ENCODE measurements around the gene NDUFS1. TPM values are rescaled to one million over a fixed set of nuclear protein-coding genes. Genes with fewer than 3 reads are reported as not detected.

Gene NDUFS1
- polyA plus RNA-seq, 1 donor from 2014 or later, result 113 TPM

DNA sequence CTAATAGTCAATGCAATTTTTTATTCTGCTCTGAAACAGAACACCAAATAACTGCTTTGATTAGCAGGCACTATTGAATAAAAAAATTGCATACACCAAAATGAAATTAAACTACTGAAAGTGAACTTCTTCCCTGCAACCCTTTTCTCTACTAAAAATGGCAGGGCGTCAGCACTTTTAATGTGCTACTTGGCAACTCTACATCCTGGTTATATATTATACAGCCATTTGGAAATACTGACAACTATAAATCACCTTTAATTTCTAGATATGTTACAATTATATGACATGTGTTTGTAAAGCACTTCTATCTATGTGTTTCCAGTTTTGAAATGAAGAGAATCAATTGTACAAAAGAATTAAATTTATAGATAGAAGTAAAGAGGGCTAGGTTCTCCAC is 9.9 kb downstream of the NDUFS1 start:
- no peak overlapping the region for H2AFZ ChIP-seq (ENCODE audit: low read depth, low read length)
- no peak overlapping the region for H3K9ac ChIP-seq (ENCODE audit: low read length)
- no peak overlapping the region for H3K27ac ChIP-seq (ENCODE audit: low read length)
- H3K36me3 ChIP-seq (ENCODE audit: insufficient read depth, low read length), result peaks cover 9% of the 10 kb centered on the region
- H3K4me2 ChIP-seq (ENCODE audit: low read length), result no peak overlapping the region
- peaks cover 25% of the 10 kb centered on the region for H3K79me2 ChIP-seq (replicated peaks; ENCODE audit: insufficient read depth, low read length)
- no peaks in the 10 kb centered on the region for H3K9me2 ChIP-seq (ENCODE audit: insufficient read depth, low read length)
- no peaks in the 10 kb centered on the region for H3F3A ChIP-seq (ENCODE audit: insufficient read depth, low read length, poor library complexity, severe bottlenecking)
- H3K27me3 ChIP-seq (ENCODE audit: insufficient read depth, low read depth, low read length), result no peaks in the 10 kb centered on the region
- H4K20me1 ChIP-seq (ENCODE audit: insufficient read depth), result no peaks in the 10 kb centered on the region
- H3K4me3 ChIP-seq (ENCODE audit: low read length), result no peak overlapping the region
- TF ChIP-seq RAD21 (conservative IDR thresholded peaks at IDR 0.05) (no peak), EZH2 (IDR thresholded peaks at IDR 0.05; ENCODE audit: borderline replicate concordance, insufficient read depth, low read length, poor library complexity, severe bottlenecking) (no peak), MXI1 (conservative IDR thresholded peaks at IDR 0.05; ENCODE audit: poor library complexity, severe bottlenecking) (no peak), SMC3 (conservative IDR thresholded peaks at IDR 0.05; ENCODE audit: poor library complexity) (no peak), TAF1 (IDR thresholded peaks at IDR 0.05; ENCODE audit: low read depth) (no peak), EP300 (conservative IDR thresholded peaks at IDR 0.05; ENCODE audit: poor library complexity, severe bottlenecking) (no peak), POLR2AphosphoS5 (IDR thresholded peaks at IDR 0.05) (no peak)
- TF ChIP-seq, protein P1, sequence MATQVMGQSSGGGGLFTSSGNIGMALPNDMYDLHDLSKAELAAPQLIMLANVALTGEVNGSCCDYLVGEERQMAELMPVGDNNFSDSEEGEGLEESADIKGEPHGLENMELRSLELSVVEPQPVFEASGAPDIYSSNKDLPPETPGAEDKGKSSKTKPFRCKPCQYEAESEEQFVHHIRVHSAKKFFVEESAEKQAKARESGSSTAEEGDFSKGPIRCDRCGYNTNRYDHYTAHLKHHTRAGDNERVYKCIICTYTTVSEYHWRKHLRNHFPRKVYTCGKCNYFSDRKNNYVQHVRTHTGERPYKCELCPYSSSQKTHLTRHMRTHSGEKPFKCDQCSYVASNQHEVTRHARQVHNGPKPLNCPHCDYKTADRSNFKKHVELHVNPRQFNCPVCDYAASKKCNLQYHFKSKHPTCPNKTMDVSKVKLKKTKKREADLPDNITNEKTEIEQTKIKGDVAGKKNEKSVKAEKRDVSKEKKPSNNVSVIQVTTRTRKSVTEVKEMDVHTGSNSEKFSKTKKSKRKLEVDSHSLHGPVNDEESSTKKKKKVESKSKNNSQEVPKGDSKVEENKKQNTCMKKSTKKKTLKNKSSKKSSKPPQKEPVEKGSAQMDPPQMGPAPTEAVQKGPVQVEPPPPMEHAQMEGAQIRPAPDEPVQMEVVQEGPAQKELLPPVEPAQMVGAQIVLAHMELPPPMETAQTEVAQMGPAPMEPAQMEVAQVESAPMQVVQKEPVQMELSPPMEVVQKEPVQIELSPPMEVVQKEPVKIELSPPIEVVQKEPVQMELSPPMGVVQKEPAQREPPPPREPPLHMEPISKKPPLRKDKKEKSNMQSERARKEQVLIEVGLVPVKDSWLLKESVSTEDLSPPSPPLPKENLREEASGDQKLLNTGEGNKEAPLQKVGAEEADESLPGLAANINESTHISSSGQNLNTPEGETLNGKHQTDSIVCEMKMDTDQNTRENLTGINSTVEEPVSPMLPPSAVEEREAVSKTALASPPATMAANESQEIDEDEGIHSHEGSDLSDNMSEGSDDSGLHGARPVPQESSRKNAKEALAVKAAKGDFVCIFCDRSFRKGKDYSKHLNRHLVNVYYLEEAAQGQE (IDR thresholded peaks at IDR 0.05; ENCODE audit: borderline replicate concordance), result no peak
- TF ChIP-seq, protein P2, sequence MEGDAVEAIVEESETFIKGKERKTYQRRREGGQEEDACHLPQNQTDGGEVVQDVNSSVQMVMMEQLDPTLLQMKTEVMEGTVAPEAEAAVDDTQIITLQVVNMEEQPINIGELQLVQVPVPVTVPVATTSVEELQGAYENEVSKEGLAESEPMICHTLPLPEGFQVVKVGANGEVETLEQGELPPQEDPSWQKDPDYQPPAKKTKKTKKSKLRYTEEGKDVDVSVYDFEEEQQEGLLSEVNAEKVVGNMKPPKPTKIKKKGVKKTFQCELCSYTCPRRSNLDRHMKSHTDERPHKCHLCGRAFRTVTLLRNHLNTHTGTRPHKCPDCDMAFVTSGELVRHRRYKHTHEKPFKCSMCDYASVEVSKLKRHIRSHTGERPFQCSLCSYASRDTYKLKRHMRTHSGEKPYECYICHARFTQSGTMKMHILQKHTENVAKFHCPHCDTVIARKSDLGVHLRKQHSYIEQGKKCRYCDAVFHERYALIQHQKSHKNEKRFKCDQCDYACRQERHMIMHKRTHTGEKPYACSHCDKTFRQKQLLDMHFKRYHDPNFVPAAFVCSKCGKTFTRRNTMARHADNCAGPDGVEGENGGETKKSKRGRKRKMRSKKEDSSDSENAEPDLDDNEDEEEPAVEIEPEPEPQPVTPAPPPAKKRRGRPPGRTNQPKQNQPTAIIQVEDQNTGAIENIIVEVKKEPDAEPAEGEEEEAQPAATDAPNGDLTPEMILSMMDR (IDR thresholded peaks at IDR 0.05; ENCODE audit: poor library complexity, severe bottlenecking), result no peak
- H3K9me3 ChIP-seq (ENCODE audit: low read length), result no peaks in the 10 kb centered on the region

DNA sequence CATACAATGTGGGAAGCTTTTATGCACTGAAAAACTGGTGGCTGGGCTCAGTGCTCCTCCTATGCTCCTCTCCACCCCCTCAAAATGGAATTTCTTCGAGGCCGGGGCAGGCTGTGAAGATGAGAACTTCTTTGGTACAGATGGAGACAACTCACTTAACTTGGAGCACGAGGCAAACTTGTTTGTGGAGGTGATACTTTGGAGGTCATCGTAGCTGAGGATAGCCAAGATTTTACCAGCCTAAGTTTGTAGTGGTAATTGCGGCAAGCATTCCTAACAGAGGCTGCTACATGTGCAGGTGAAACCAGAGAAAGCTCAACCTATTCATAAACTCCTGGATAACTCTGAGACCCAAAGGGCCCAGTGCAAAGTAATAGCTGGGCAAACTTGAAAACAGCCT is 13.6 kb downstream of the NDUFS1 start:
- Histone ChIP-seq H3K9me3 (ENCODE audit: low read length) (no peaks in the 10 kb centered on the region), H3K4me2 (ENCODE audit: low read length) (no peak overlapping the region), H3K9me2 (ENCODE audit: insufficient read depth, low read length) (no peaks in the 10 kb centered on the region), H3F3A (ENCODE audit: insufficient read depth, low read length, poor library complexity, severe bottlenecking) (no peaks in the 10 kb centered on the region), H2AFZ (ENCODE audit: low read depth, low read length) (no peak overlapping the region), H3K9ac (ENCODE audit: low read length) (no peak overlapping the region), H3K4me3 (ENCODE audit: low read length) (no peak overlapping the region), H3K79me2 (replicated peaks; ENCODE audit: insufficient read depth, low read length) (peaks cover 4% of the 10 kb centered on the region), H3K36me3 (ENCODE audit: insufficient read depth, low read length) (peaks cover 9% of the 10 kb centered on the region), H3K27ac (ENCODE audit: low read length) (no peak overlapping the region), H3K27me3 (ENCODE audit: insufficient read depth, low read depth, low read length) (no peaks in the 10 kb centered on the region), H4K20me1 (ENCODE audit: insufficient read depth) (no peaks in the 10 kb centered on the region)
- no peak for TF ChIP-seq RAD21 (conservative IDR thresholded peaks at IDR 0.05)
- no peak for TF ChIP-seq MXI1 (conservative IDR thresholded peaks at IDR 0.05; ENCODE audit: poor library complexity, severe bottlenecking)
- TF ChIP-seq, protein P2 (IDR thresholded peaks at IDR 0.05; ENCODE audit: poor library complexity, severe bottlenecking), result no peak
- no peak for TF ChIP-seq POLR2AphosphoS5 (IDR thresholded peaks at IDR 0.05)
- TF ChIP-seq TAF1 (IDR thresholded peaks at IDR 0.05; ENCODE audit: low read depth), result no peak
- no peak for TF ChIP-seq EP300 (conservative IDR thresholded peaks at IDR 0.05; ENCODE audit: poor library complexity, severe bottlenecking)
- TF ChIP-seq, protein P1 (IDR thresholded peaks at IDR 0.05; ENCODE audit: borderline replicate concordance), result no peak
- no peak for TF ChIP-seq EZH2 (IDR thresholded peaks at IDR 0.05; ENCODE audit: borderline replicate concordance, insufficient read depth, low read length, poor library complexity, severe bottlenecking)
- TF ChIP-seq SMC3 (conservative IDR thresholded peaks at IDR 0.05; ENCODE audit: poor library complexity), result no peak
